Keratinocyte (primary cell): ENCODE results near the gene EVX2. TPM values are rescaled to one million over a fixed set of nuclear protein-coding genes. Genes with fewer than 3 reads are reported as not detected.
A peak's percentile ranks its signal among the peaks of the same experiment; 100 is the strongest.

ENCODE experiments used
- DNase-seq: peaks from one replicate; pipeline ENCODE4 v3.0.0-alpha.2; 2011; ENCODE audit warnings: low read depth, missing footprints, low spot score
- FAIRE-seq: peaks from 2 replicates; lab custom pipeline; 2011; peaks lifted over from hg19 to GRCh38; lab: Jason Lieb, UNC
- H2AFZ ChIP-seq: 2 replicates; pipeline ENCODE4 v1.6.0; 2012; ENCODE audit warnings: low read length, control low read depth, inconsistent platforms; ENCODE audit not compliant: control insufficient read depth
- H3K27ac ChIP-seq: 2 replicates; pipeline ENCODE4 v1.5.1; 2011; ENCODE audit warnings: low read length; ENCODE audit not compliant: control insufficient read depth, insufficient read depth
- H3K27me3 ChIP-seq: 3 replicates; pipeline ENCODE4 v1.6.0; 2011; ENCODE audit warnings: low read length; ENCODE audit not compliant: control insufficient read depth, insufficient read depth; ENCODE audit errors: extremely low read depth
- H3K36me3 ChIP-seq, 2 experiments: 2 replicates in 1 of 2; 3 replicates in 1 of 2; pipeline ENCODE4 v1.5.1; 2011; ENCODE audit warnings: low read length in 2 of 2, mild to moderate bottlenecking in 1 of 2; ENCODE audit not compliant: control insufficient read depth in 2 of 2, insufficient read depth in 2 of 2; ENCODE audit errors: extremely low read depth in 1 of 2
- H3K4me1 ChIP-seq: 3 replicates; pipeline ENCODE4 v1.5.1; 2011; ENCODE audit warnings: low read length; ENCODE audit not compliant: control insufficient read depth, insufficient read depth; ENCODE audit errors: extremely low read depth
- H3K4me2 ChIP-seq: 3 replicates; pipeline ENCODE4 v1.6.0; 2011; ENCODE audit warnings: low read depth, low read length; ENCODE audit not compliant: control insufficient read depth, insufficient read depth; ENCODE audit errors: extremely low read depth
- H3K4me3 ChIP-seq, 3 experiments: fragments of 200-600 bp in 1 of 3; sonication (generic) in 1 of 3; 2 replicates in 2 of 3; 3 replicates in 1 of 3; pipeline ENCODE4 v1.5.1; 2011 to 2016; ENCODE audit warnings: low read length in 3 of 3, mild to moderate bottlenecking in 3 of 3, control low read depth in 2 of 3, inconsistent platforms in 1 of 3, low read depth in 1 of 3, mixed read lengths in 1 of 3, mixed run types in 1 of 3, moderate library complexity in 1 of 3; ENCODE audit not compliant: control insufficient read depth in 2 of 3, insufficient read depth in 2 of 3; ENCODE audit errors: extremely low read depth in 1 of 3
- H3K79me2 ChIP-seq: 2 replicates; pipeline ENCODE4 v1.6.0; 2012; ENCODE audit warnings: low read length; ENCODE audit not compliant: control insufficient read depth, insufficient read depth
- H3K9ac ChIP-seq: 3 replicates; pipeline ENCODE4 v1.6.0; 2011; ENCODE audit warnings: low read length; ENCODE audit not compliant: control insufficient read depth, insufficient read depth; ENCODE audit errors: extremely low read depth
- H3K9me1 ChIP-seq: 3 replicates; pipeline ENCODE4 v1.6.0; 2011; ENCODE audit warnings: low read length; ENCODE audit not compliant: control insufficient read depth, insufficient read depth; ENCODE audit errors: extremely low read depth
- H3K9me3 ChIP-seq: 2 replicates; pipeline ENCODE4 v1.5.1; 2012; ENCODE audit warnings: low read depth, low read length; ENCODE audit not compliant: control insufficient read depth
- H4K20me1 ChIP-seq: 3 replicates; pipeline ENCODE4 v1.6.0; 2011; ENCODE audit warnings: low read length; ENCODE audit not compliant: control insufficient read depth, insufficient read depth; ENCODE audit errors: extremely low read depth
- CTCF ChIP-seq, 3 experiments: IDR thresholded peaks in 1 of 3; conservative IDR thresholded peaks in 1 of 3; optimal IDR thresholded peaks in 1 of 3; 2 replicates in 2 of 3; 3 replicates in 1 of 3; pipeline versions ENCODE3 to v1.5.1; 2011; ENCODE audit warnings: low read length in 3 of 3, mild to moderate bottlenecking in 3 of 3, moderate library complexity in 2 of 3, control low read depth in 1 of 3, inconsistent platforms in 1 of 3; ENCODE audit not compliant: insufficient read depth in 2 of 3; ENCODE audit errors: extremely low read depth in 1 of 3
- EZH2 ChIP-seq: IDR thresholded peaks from one replicate; pipeline ENCODE4 v1.6.1; 2012; ENCODE audit warnings: inconsistent platforms, mild to moderate bottlenecking, low read length, moderate library complexity
- dilution Hi-C: fragments of 300-500 bp; cut with MboI; formaldehyde crosslinking; loops from one replicate; pipeline ENCODE4 v1.7.0; 2020; ENCODE audit warnings: low sequenced_read_pairs; ENCODE audit not compliant: extremely low pct_ligation_motif_present
- polyA plus RNA-seq, 5 experiments: library from polyadenylated mRNA; depleted of rRNA in 3 of 5; stranded (reverse) in 3 of 5; stranded (forward) in 1 of 5; unstranded in 1 of 5; fragments of >200 nt; gene quantifications; 1 replicate in 1 of 5; 2 replicates in 3 of 5; 3 replicates in 1 of 5; pipeline versions ENCODE4 v1.2.1 to v1.2.3, GENCODE V29; 2011 to 2012; ENCODE audit warnings: missing spikeins in 2 of 5, low read depth in 1 of 5, low replicate concordance in 1 of 5

Gene EVX2
- polyA plus RNA-seq, 1 donor (not counting 4 experiments of a cell fraction or from before 2014, with no cell fraction given) = not detected

GRCh38 chr2:176090862-176091261, 7.1 kb upstream of the EVX2 start:
- H3K79me2 ChIP-seq = no peaks in the 10 kb centered on the region
- TF ChIP-seq CTCF (optimal IDR thresholded peaks at IDR 0.05 in 1 of 3, IDR thresholded peaks at IDR 0.05 in 1 of 3, conservative IDR thresholded peaks at IDR 0.05 in 1 of 3; ENCODE audit: extremely low read depth in 1 of 3, insufficient read depth in 2 of 3, low read length in 3 of 3) = no peak
- TF ChIP-seq EZH2 = no peak
- H3K4me1 ChIP-seq = no peaks in the 10 kb centered on the region
- H3K4me3 ChIP-seq = no peak overlapping the region
- H4K20me1 ChIP-seq = peaks cover 3% of the 10 kb centered on the region
- no peaks in the 10 kb centered on the region for H3K9me1 ChIP-seq
- H3K9me3 ChIP-seq = peaks cover 2% of the 10 kb centered on the region
- no peak overlapping the region for H3K4me2 ChIP-seq
- no peak overlapping the region for H3K9ac ChIP-seq
- peaks cover 100% of the 10 kb centered on the region for H3K27me3 ChIP-seq
- dilution Hi-C loops = no loop called here
- FAIRE-seq (no peak), DNase-seq (no peak)
- H3K36me3 ChIP-seq = no peaks in the 10 kb centered on the region
- H3K27ac ChIP-seq = no peak overlapping the region
- no peak overlapping the region for H2AFZ ChIP-seq

- Histone ChIP-seq H3K9ac (no peak overlapping the region), H3K4me1 (no peaks in the 10 kb centered on the region), H3K9me1 (no peaks in the 10 kb centered on the region), H3K27me3 (peaks cover 100% of the 10 kb centered on the region), H3K9me3 (peaks cover 2% of the 10 kb centered on the region), H3K4me2 (no peak overlapping the region), H3K4me3 (no peak overlapping the region), H3K79me2 (no peaks in the 10 kb centered on the region), H2AFZ (no peak overlapping the region), H3K36me3 (no peaks in the 10 kb centered on the region), H4K20me1 (peaks cover 3% of the 10 kb centered on the region), H3K27ac (no peak overlapping the region)
- FAIRE-seq (no peak), DNase-seq (no peak)
- TF ChIP-seq CTCF (optimal IDR thresholded peaks at IDR 0.05 in 1 of 3, IDR thresholded peaks at IDR 0.05 in 1 of 3, conservative IDR thresholded peaks at IDR 0.05 in 1 of 3; ENCODE audit: extremely low read depth in 1 of 3, insufficient read depth in 2 of 3, low read length in 3 of 3) (no peak), EZH2 (peak; percentile 68)
- dilution Hi-C loops = no loop called here
Measured at GRCh38 chr2:176089843-176090395, 6.2 kb upstream of the EVX2 start.
